Gastrocnemius medialis (tissue), 4 donors: ENCODE measurements around the gene AGAP3.

Source experiments
- CTCF ChIP-seq, 5 experiments: fragments of 450-650 bp in 3 of 5; fragments of 200-600 bp in 2 of 5; sonication (generic) in 2 of 5; IDR thresholded peaks in 4 of 5; conservative IDR thresholded peaks in 1 of 5; 1 replicate in 4 of 5; 2 replicates in 1 of 5; pipeline ENCODE4 v1.5.1; 2016 to 2019; ENCODE audit warnings: antibody characterized with exemption in 5 of 5, mild to moderate bottlenecking in 3 of 5, moderate library complexity in 3 of 5
- POLR2A ChIP-seq, 2 donors: fragments of 450-650 bp; IDR thresholded peaks; one replicate each; pipeline ENCODE4 v1.6.1; 2017; ENCODE audit warnings: antibody characterized with exemption in 2 of 2, mild to moderate bottlenecking in 2 of 2, moderate library complexity in 2 of 2

GRCh38 chr7:151065516-151065915 is 20.8 kb upstream of the AGAP3 start:
- TF ChIP-seq CTCF (IDR thresholded peaks at IDR 0.05 in 4 of 5, conservative IDR thresholded peaks at IDR 0.05 in 1 of 5) (no peak), POLR2A (IDR thresholded peaks at IDR 0.05) (no peak)
